Stimulated activated CD8-positive, alpha-beta memory T cell treated with anti-CD3 and anti-CD28 coated beads, Interleukin-4, amount 100 ng/mL, for 1 hour (primary cell): Measurements from ENCODE around the gene CHD6.

ENCODE experiments used
- DNase-seq, 2 donors: peaks; one replicate each; pipeline ENCODE4 v3.0.0-alpha.2; 2020; ENCODE audit warnings: low read depth in 2 of 2, low spot score in 1 of 2

CHD6 gene

GRCh38 chr20:41373931-41374920 is 244.0 kb downstream of the CHD6 start:
- DNase-seq: no peak

- no peak for DNase-seq
These were observed 244.9 kb downstream of the CHD6 start for GRCh38 chr20:41373251-41373783.

GRCh38 chr20:41371371-41371770 is 246.8 kb downstream of the CHD6 start:
- DNase-seq: no peak

- no peak for DNase-seq
These were observed 248.0 kb downstream of the CHD6 start for GRCh38 chr20:41370176-41370575.

- DNase-seq: no peak
These were observed 248.5 kb downstream of the CHD6 start for GRCh38 chr20:41369673-41370072.

GRCh38 chr20:41367956-41368355 is 250.2 kb downstream of the CHD6 start:
- DNase-seq: no peak

GRCh38 chr20:41367393-41367695 is 250.8 kb downstream of the CHD6 start:
- DNase-seq: no peak

- DNase-seq: no peak
These were observed 251.4 kb downstream of the CHD6 start, which contains the start of gene EMILIN3 for GRCh38 chr20:41366546-41367392. EMILIN3 (minus strand) TSS chr20:41366818; CDS start chr20:41366634, 184 bp downstream.

- no peak for DNase-seq
These were observed 252.2 kb downstream of the CHD6 start for GRCh38 chr20:41365777-41366545.

GRCh38 chr20:41364967-41365765 is 253.0 kb downstream of the CHD6 start:
- DNase-seq: no peak

GRCh38 chr20:41364236-41364855 is 253.8 kb downstream of the CHD6 start:
- no peak for DNase-seq

- no peak for DNase-seq
These were observed 254.6 kb downstream of the CHD6 start for GRCh38 chr20:41363601-41364000.

- DNase-seq: no peak
These were observed 255.4 kb downstream of the CHD6 start for GRCh38 chr20:41362748-41363140.

GRCh38 chr20:41361757-41362747 is 256.1 kb downstream of the CHD6 start:
- DNase-seq: no peak

- DNase-seq: no peak
These were observed 257.1 kb downstream of the CHD6 start for GRCh38 chr20:41360831-41361756.

- no peak for DNase-seq
These were observed 258.6 kb downstream of the CHD6 start for GRCh38 chr20:41359541-41360011.

- DNase-seq: no peak
These were observed 259.5 kb downstream of the CHD6 start for GRCh38 chr20:41358717-41359116.
